ENCODE data around the gene TMC6.

- TF ChIP-seq EZH2 (IDR thresholded peaks at IDR 0.05) = no peak
- no peak for TF ChIP-seq POLR2AphosphoS5 (IDR thresholded peaks at IDR 0.05; ENCODE audit: borderline replicate concordance, low read depth, low read length)
- no peak for TF ChIP-seq FOXP2 (optimal IDR thresholded peaks at IDR 0.05; ENCODE audit: control extremely low read depth, extremely low read length, insufficient read depth)
Observed at GRCh38 chr17:78170692-78171590, 42.4 kb upstream of the TMC6 start.
